Measurements from ENCODE around the gene CACNA1C.

The CACNA1C gene

DNA sequence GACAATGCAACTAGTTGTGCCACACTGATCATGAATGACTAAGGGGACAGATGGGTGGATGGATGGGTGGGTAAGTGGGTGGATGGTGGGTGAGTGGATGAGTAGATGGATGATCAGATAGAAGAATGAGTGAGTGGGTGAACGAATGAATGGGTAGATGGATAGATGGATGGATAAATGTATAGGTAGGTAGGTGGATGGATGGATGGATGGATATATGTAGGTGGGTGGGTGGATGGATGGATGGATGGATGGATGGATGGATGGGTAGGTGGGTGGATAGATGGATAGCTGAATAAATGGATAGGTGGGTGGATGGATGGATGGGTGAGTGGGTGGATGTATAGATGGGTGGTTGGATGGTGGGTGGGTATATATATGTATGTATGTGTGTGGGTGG lies 393.2 kb downstream of the CACNA1C start:
- ChIA-PET POLR2A (ENCODE audit: low non-redundant PET) (no interaction called here), CTCF (no interaction called here)
- no peak overlapping the region for H3K27ac ChIP-seq
- no peak for DNase-seq (ENCODE audit: low spot score)
- TF ChIP-seq, protein P1, sequence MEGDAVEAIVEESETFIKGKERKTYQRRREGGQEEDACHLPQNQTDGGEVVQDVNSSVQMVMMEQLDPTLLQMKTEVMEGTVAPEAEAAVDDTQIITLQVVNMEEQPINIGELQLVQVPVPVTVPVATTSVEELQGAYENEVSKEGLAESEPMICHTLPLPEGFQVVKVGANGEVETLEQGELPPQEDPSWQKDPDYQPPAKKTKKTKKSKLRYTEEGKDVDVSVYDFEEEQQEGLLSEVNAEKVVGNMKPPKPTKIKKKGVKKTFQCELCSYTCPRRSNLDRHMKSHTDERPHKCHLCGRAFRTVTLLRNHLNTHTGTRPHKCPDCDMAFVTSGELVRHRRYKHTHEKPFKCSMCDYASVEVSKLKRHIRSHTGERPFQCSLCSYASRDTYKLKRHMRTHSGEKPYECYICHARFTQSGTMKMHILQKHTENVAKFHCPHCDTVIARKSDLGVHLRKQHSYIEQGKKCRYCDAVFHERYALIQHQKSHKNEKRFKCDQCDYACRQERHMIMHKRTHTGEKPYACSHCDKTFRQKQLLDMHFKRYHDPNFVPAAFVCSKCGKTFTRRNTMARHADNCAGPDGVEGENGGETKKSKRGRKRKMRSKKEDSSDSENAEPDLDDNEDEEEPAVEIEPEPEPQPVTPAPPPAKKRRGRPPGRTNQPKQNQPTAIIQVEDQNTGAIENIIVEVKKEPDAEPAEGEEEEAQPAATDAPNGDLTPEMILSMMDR (conservative IDR thresholded peaks at IDR 0.05; ENCODE audit: low read depth) = no peak

DNA sequence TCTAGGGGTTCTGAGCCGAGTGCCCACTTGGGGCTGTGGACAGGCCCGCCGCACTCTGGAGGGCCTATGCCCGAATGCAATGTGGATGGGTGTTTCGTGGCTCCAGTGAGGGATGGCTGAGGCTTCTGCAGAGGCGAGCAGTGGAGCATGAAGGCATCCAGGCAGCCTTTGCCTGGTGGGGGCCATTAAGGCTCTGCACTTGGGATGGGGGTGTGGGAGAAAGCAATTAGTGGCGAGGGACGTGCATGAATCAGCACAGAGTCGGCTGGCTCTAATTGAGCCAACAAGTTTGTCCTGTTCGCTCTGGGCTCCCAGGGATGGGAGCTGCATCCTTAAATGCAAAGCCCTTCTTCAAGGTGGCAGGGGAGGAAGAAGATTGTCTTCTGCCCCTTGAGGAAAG lies 395.1 kb downstream of the CACNA1C start:
- POLR2A ChIA-PET (ENCODE audit: low non-redundant PET) = no interaction called here
- no peak for DNase-seq (ENCODE audit: low spot score)
- TF ChIP-seq, protein P1 (conservative IDR thresholded peaks at IDR 0.05; ENCODE audit: low read depth) = no peak
- CTCF ChIA-PET = interaction anchor here (0.7 kb wide), 1 partner anchor 57 kb away, joined by 3 read pairs; no protein-coding TSS in a partner anchor
- no peak overlapping the region for H3K27ac ChIP-seq

DNA sequence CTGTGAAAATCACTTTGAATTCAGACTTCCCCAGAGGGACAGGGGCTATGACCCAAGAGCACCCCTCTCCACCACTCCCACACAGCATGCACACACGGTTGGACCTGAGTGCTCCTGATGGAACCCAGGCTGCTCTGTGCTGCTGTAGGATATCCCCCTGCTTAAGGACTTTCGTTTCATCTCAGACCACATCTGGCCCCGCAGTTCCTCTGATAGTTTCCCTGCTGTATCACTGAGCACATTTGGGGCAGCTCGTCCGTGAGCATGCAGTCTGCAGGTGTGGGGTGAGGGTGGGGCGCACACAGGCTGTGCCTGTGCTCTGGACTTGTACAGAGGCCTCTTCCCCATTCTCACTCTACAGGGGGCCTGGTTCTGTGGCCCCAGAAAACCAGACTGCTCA lies 396.8 kb downstream of the CACNA1C start:
- no peak overlapping the region for H3K27ac ChIP-seq
- TF ChIP-seq, protein P1 (conservative IDR thresholded peaks at IDR 0.05; ENCODE audit: low read depth) = no peak
- DNase-seq (ENCODE audit: low spot score) = no peak
- POLR2A ChIA-PET (ENCODE audit: low non-redundant PET) = no interaction called here
- CTCF ChIA-PET = no interaction called here

DNA sequence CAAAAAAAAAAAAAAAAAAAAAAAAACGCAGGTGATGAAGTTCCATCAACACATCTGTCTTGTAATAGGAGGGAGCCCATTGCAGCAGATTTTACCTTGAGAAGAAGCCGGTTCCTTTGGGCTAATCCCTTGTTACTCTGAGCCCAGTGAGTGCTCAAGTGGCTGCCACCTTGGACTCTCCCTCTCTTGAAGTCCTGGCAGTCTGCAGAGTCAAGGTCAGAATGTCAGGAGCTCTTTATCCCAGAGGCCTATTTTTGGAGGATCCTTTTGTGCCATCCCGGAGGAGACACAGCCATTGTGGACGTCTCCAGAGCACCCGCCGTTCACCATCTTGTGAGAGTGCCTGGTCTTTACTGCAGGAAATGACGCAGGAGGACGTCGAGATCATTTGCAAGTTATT lies 397.8 kb downstream of the CACNA1C start:
- no peak for DNase-seq (ENCODE audit: low spot score)
- no peak overlapping the region for H3K27ac ChIP-seq
- TF ChIP-seq, protein P1 (conservative IDR thresholded peaks at IDR 0.05; ENCODE audit: low read depth) = no peak
- ChIA-PET CTCF (no interaction called here), POLR2A (ENCODE audit: low non-redundant PET) (no interaction called here)

DNA sequence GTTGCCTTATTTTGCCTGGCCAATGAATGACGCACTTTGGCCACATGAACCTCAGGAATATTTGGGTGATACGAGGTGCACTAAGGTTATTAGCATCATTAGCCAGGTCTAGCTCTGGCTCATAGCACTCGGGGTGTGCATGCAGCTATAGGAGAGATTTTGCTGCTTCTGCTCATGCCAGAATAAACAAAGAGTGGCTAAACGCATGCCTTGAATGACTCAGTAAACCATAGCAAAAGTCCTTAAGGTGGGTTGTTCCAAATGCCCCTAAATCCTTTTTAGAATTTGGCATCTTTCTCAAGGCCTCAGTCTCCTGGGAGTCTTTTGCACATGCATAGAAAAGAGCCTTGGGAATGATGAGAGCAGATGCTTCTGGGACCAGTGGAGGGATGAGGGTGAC lies 398.2 kb downstream of the CACNA1C start:
- TF ChIP-seq, protein P1 (conservative IDR thresholded peaks at IDR 0.05; ENCODE audit: low read depth) = no peak
- DNase-seq (ENCODE audit: low spot score) = no peak
- ChIA-PET CTCF (no interaction called here), POLR2A (ENCODE audit: low non-redundant PET) (no interaction called here)
- no peak overlapping the region for H3K27ac ChIP-seq

DNA sequence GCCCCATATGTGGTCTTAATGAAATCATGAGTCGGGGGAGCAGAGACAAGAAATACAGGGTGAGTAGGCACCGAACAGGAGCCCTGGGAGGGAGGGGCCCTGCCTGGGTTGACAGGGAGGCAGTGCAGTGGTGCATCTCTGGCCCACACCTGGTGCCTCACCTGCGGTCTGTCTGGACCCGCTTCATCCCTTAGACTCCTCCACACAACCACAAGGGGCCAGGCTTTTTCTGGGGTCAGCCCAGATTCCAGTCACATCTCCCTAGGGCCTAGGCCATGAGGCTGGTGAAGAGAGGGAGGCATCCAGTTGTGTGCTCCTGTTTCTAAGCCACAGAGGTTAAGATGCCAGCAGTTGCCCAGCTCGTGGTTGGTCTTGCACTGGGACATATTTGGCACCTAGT lies 398.7 kb downstream of the CACNA1C start:
- DNase-seq (ENCODE audit: low spot score) = no peak
- ChIA-PET CTCF (interaction anchor here (0.7 kb wide), 1 partner anchor 33 kb away, joined by 4 read pairs; no protein-coding TSS in a partner anchor), POLR2A (ENCODE audit: low non-redundant PET) (no interaction called here)
- TF ChIP-seq, protein P1 (conservative IDR thresholded peaks at IDR 0.05; ENCODE audit: low read depth) = no peak
- no peak overlapping the region for H3K27ac ChIP-seq

Data from RWPE1 (cell line).